Measurements from ENCODE around the gene HECTD1.
"Not testable (repeated sequence)": the region's sequence is repeated elsewhere in the genome, so short reads cannot be mapped to it uniquely, and the experiment has no call there.

Gene HECTD1

GRCh38 chr14:31090883-31091764 is 116.5 kb downstream of the HECTD1 start:
- DNase-seq: peak in 1 of 2 experiments; percentile 33

GRCh38 chr14:31086466-31086865 is 121.1 kb downstream of the HECTD1 start:
- not testable (repeated sequence) for DNase-seq

GRCh38 chr14:31085027-31085426 is 122.6 kb downstream of the HECTD1 start:
- DNase-seq: no peak

- DNase-seq: no peak
These were observed 123.2 kb downstream of the HECTD1 start for GRCh38 chr14:31084385-31084784.

DNA sequence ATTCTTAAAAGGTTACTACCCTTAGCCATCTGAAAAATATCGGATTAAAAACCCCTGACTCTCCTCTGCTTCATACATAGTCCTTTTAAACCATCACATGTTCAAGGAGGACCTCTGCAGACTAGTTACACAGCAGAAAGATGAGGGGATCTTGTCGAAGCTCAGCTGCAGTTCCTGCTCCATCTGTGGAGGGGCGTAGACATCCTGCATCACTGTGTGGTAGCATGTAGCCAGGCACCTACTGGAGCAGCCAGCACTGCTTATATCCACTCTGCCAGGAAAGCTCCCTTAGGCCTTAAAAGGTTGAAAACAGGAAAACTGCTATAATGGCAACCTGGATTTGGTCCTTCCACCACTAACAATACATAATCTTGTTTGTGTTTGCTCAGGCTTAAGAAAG is 123.8 kb downstream of the HECTD1 start:
- DNase-seq: no peak

DNA sequence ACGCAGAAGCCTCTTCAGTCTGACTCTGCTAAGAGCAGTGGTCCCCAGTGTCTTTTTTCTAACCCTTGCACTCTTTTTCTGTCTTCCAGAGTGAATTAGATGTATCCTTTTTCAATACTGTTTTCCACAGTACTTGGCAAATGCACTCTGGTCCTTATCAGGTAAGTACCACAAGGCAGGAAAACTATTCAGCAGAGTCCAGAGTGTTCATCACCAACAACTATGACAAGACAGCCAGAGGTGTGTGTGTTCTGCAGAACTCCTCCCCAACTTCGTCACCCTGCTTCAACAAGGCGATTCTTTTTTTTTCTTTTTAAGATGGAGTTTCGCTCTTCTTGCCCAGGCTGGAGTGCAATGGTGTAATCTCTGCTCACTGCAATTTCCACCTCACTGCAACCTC is 127.1 kb downstream of the HECTD1 start:
- no peak for DNase-seq

GRCh38 chr14:31080056-31080455 is 127.5 kb downstream of the HECTD1 start:
- no peak for DNase-seq

- DNase-seq: no peak
These were observed 128.8 kb downstream of the HECTD1 start for GRCh38 chr14:31078766-31079165.

- DNase-seq: no peak
These were observed 132.4 kb downstream of the HECTD1 start for GRCh38 chr14:31075144-31075543.

DNA sequence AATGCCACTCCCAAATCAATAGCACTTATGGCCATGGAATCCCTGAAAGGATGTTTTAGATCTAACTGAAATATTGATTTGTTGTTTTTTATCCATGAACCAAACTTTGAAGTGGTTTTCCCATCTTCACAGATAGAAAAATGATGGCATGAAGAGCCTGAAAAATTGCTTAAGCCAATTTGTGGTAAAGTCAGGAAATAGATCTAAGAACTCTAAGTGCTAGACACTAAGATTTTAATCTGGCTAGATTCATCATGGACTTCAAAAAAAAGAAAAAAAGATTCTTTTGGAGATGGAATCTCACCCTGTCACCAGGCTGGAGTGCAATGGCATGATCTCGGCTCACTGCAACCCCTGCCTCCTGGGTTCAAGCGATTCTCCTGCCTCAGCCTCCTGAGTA is 136.4 kb downstream of the HECTD1 start:
- DNase-seq: no peak

DNA sequence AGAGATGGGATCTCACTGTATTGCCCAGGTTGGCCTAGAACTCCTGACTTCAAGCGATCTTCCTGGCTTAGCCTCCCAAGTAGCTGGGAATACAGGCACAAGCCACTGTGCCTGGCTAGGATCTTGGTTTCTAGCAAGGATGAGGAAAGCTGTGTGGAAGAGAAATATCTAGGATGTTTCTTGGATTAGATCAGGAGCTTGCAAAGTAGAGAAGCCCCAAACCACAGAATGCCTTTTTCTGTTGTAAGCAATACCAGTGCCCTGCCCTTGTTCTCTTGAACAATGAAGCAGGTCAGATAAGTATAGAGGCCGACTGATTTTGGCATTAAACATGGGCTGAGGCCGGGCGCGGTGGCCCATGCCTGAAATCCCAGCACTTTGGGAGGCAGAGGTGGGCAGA is 137.2 kb downstream of the HECTD1 start:
- DNase-seq: peak; percentile 51 to 68

GRCh38 chr14:31069343-31069742 is 138.2 kb downstream of the HECTD1 start:
- DNase-seq: no peak

DNA sequence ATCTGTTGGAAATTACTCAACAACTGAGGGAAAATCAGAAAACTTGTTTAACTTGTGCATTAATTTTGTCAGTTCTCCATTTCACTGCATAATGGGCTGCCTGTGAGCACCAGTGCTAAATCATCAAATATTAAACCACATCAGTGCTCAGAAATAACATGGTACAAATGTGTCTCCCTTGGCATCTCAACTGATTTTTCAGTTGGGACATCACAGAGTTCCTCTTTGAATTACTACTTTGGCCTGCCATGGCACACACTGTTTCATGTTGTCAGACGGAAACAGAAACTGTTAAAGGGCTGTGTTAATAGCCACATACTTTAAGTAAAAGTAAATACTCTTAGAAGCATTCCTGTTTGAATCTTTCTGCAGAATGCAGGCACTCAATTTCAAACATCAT is 139.4 kb downstream of the HECTD1 start:
- DNase-seq: no peak

DNA sequence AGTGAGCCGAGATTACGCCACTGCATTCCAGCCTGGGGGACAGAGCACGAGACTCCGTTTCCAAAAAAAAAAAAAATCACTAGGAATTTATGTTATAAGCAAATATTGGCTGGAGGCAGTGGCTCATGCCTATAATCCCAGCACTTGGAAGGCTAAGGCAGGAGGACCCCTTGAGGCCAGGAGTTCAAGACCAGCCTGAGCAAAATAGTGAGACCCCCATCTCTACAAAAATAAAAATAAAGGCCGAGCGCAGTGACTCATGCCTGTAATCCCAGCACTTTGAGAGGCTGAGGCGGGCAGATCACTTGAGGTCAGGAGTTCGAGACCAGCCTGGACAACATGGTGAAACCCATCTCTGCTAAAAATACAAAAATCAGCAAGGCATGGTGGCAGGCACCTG is 144.7 kb downstream of the HECTD1 start:
- DNase-seq: not testable (repeated sequence)

DNA sequence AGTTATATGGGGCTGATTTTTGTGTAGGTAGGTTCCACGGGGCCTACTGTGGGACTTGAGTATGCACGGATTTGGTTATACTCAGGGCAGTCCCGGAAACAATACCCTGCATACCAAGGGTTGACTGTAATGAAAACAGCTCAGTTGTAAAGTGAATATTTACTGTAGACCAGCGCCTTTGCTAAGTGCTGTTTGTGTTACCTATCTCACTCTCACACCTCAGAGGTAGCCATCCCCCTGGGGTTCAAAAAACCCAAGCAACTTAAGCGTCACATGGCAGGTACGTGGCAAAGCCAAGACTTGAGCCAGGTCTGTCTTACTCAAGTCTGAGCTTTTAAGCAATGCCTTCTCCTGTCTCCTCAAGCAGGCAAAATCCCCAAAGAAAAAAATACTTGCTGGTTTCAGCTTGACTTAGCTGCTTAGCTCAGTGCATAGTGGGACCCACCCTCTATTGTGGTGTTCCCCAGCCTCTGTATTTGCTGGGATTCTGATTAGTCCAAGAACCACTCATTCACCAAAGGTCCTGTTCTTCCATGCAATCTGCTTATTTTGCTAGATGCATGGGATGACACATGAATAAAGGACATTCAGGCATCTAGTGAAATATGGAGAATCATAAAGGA is 147.2 kb downstream of the HECTD1 start:
- no peak for DNase-seq

- DNase-seq: no peak
These were observed 148.3 kb downstream of the HECTD1 start for GRCh38 chr14:31059152-31059924.

GRCh38 chr14:31057701-31058364 is 149.8 kb downstream of the HECTD1 start:
- DNase-seq: no peak

- DNase-seq: no peak
These were observed 150.6 kb downstream of the HECTD1 start for GRCh38 chr14:31057035-31057434.

GRCh38 chr14:31052905-31053586 is 154.5 kb downstream of the HECTD1 start:
- DNase-seq: not testable (repeated sequence)

DNA sequence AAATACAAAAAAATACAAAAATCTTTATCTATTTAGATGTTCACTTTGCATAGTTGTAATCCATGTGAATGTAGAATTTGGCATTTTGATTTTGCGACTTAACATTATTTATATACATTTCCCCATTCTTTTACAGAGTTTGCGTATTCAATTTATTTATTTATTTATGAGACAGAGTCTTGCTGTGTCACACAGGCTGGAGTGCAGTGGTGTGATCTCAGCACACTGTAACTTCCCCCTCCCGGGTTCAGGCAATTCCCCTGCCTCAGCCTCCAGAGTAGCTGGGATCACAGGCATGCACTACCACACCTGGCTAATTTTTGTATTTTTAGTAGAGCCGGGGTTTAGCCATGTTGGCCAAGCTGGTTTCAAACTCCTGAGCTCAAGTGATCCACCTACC is 156.1 kb downstream of the HECTD1 start:
- DNase-seq: no peak

DNA sequence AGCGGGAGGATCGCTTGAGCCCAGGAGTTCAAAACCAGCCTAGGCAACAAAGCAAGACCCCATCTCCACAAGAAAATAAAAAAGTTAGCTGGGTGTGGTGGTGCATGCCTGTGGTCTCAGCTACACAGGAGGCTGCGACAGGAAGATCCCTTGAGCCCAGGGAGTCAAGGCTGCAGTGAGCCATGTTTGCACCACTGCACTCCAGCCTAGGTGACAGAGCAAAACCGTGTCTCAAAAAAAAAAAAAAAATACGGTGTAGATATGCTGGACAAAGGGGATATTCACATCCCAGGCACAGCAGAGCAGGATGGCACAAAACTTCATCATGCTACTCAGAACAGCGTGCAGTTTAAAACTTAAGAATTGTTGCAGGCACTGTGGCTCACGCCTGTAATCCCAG is 156.6 kb downstream of the HECTD1 start:
- DNase-seq: no peak

Measured in SW 1271 (cell line).